ENCODE data around the gene PSMD7. TPM values are rescaled to one million over a fixed set of nuclear protein-coding genes. Genes with fewer than 3 reads are reported as not detected.

Gene PSMD7
- total RNA-seq, 2 donors from 2014 or later: 128 to 137 TPM

GRCh38 chr16:74261068-74261467 lies 35.5 kb upstream of the PSMD7 start:
- Mint-ChIP-seq H3K4me1 (no peaks in the 10 kb centered on the region), H3K36me3 (ENCODE audit: low read depth) (no peaks in the 10 kb centered on the region), H3K27ac (no peak overlapping the region), H3K4me3 (no peak overlapping the region), H3K9me3 (no peaks in the 10 kb centered on the region), H3K27me3 (ENCODE audit: insufficient read depth) (no peaks in the 10 kb centered on the region)
- Histone ChIP-seq H3K27ac (ENCODE audit: low read depth, low read length) (no peak overlapping the region), H3K4me3 (ENCODE audit: low read length) (no peak overlapping the region), H3K4me1 (ENCODE audit: control insufficient read depth, insufficient read depth, low read length) (no peaks in the 10 kb centered on the region), H3K36me3 (ENCODE audit: control insufficient read depth, insufficient read depth, low read length) (no peaks in the 10 kb centered on the region), H3K9ac (ENCODE audit: extremely low read depth, low read length, poor library complexity, severe bottlenecking) (no peak overlapping the region), H3K9me3 (ENCODE audit: control insufficient read depth, low read length) (no peaks in the 10 kb centered on the region), H3K27me3 (ENCODE audit: control insufficient read depth, insufficient read depth, low read length, poor library complexity, severe bottlenecking) (no peaks in the 10 kb centered on the region)
- DNase-seq: no peak
- WGBS, 2 experiments (ENCODE audit: insufficient coverage in 1 of 2, insufficient read length in 1 of 2): 83 to 92% methylated on average over 5 of the region's 5 CpGs
- TF ChIP-seq CTCF (conservative IDR thresholded peaks at IDR 0.05): no peak

GRCh38 chr16:74264811-74265210 lies 31.8 kb upstream of the PSMD7 start:
- Mint-ChIP-seq H3K36me3 (ENCODE audit: low read depth) (no peaks in the 10 kb centered on the region), H3K27ac (no peak overlapping the region), H3K4me1 (no peaks in the 10 kb centered on the region), H3K9me3 (no peaks in the 10 kb centered on the region), H3K27me3 (ENCODE audit: insufficient read depth) (no peaks in the 10 kb centered on the region), H3K4me3 (no peak overlapping the region)
- no peak for DNase-seq
- H3K36me3 ChIP-seq (ENCODE audit: control insufficient read depth, insufficient read depth, low read length): no peaks in the 10 kb centered on the region
- WGBS, 2 experiments (ENCODE audit: insufficient coverage in 1 of 2, insufficient read length in 1 of 2): 80 to 89% methylated on average over 3 of the region's 3 CpGs
- no peak overlapping the region for H3K27ac ChIP-seq (ENCODE audit: low read depth, low read length)
- no peaks in the 10 kb centered on the region for H3K4me1 ChIP-seq (ENCODE audit: control insufficient read depth, insufficient read depth, low read length)
- no peaks in the 10 kb centered on the region for H3K9me3 ChIP-seq (ENCODE audit: control insufficient read depth, low read length)
- no peaks in the 10 kb centered on the region for H3K27me3 ChIP-seq (ENCODE audit: control insufficient read depth, insufficient read depth, low read length, poor library complexity, severe bottlenecking)
- no peak for TF ChIP-seq CTCF (conservative IDR thresholded peaks at IDR 0.05)
- H3K9ac ChIP-seq (ENCODE audit: extremely low read depth, low read length, poor library complexity, severe bottlenecking): no peak overlapping the region
- no peak overlapping the region for H3K4me3 ChIP-seq (ENCODE audit: low read length)

GRCh38 chr16:74268372-74268782 lies 28.2 kb upstream of the PSMD7 start:
- 68 to 74% methylated on average over 2 to 3 of the region's 3 CpGs for WGBS, 2 experiments (ENCODE audit: insufficient coverage in 1 of 2, insufficient read length in 1 of 2)
- H3K27me3 ChIP-seq (ENCODE audit: control insufficient read depth, insufficient read depth, low read length, poor library complexity, severe bottlenecking): no peaks in the 10 kb centered on the region
- no peaks in the 10 kb centered on the region for H3K9me3 Mint-ChIP-seq
- no peaks in the 10 kb centered on the region for H3K27me3 Mint-ChIP-seq (ENCODE audit: insufficient read depth)
- no peaks in the 10 kb centered on the region for H3K9me3 ChIP-seq (ENCODE audit: control insufficient read depth, low read length)
- no peaks in the 10 kb centered on the region for H3K4me1 Mint-ChIP-seq
- H3K27ac ChIP-seq (ENCODE audit: low read depth, low read length): no peak overlapping the region
- no peak overlapping the region for H3K4me3 ChIP-seq (ENCODE audit: low read length)
- H3K27ac Mint-ChIP-seq: no peak overlapping the region
- H3K9ac ChIP-seq (ENCODE audit: extremely low read depth, low read length, poor library complexity, severe bottlenecking): no peak overlapping the region
- H3K4me1 ChIP-seq (ENCODE audit: control insufficient read depth, insufficient read depth, low read length): no peaks in the 10 kb centered on the region
- H3K36me3 Mint-ChIP-seq (ENCODE audit: low read depth): no peaks in the 10 kb centered on the region
- H3K4me3 Mint-ChIP-seq: no peak overlapping the region
- no peaks in the 10 kb centered on the region for H3K36me3 ChIP-seq (ENCODE audit: control insufficient read depth, insufficient read depth, low read length)
- DNase-seq: no peak
- no peak for TF ChIP-seq CTCF (conservative IDR thresholded peaks at IDR 0.05)
